ENCODE data around the gene FCN2.

The FCN2 gene

GRCh38 chr9:134889386-134890154 is 9.0 kb downstream of the FCN2 start:
- no peak for DNase-seq

- no peak for DNase-seq
These were observed 9.5 kb downstream of the FCN2 start for GRCh38 chr9:134890155-134890495.

- DNase-seq, result no peak
These were observed 10.4 kb downstream of the FCN2 start for GRCh38 chr9:134891053-134891452.

GRCh38 chr9:134891713-134892112 is 11.1 kb downstream of the FCN2 start:
- DNase-seq, result no peak

- no peak for DNase-seq
These were observed 11.6 kb downstream of the FCN2 start for GRCh38 chr9:134892221-134892620.

- DNase-seq, result no peak
These were observed 12.3 kb downstream of the FCN2 start for GRCh38 chr9:134892820-134893420.

GRCh38 chr9:134894136-134894860 is 13.7 kb downstream of the FCN2 start:
- no peak for DNase-seq

- no peak for DNase-seq
These were observed 14.5 kb downstream of the FCN2 start for GRCh38 chr9:134895097-134895496.

- DNase-seq, result peak; percentile 81
These were observed 14.9 kb downstream of the FCN2 start for GRCh38 chr9:134895567-134895907.

- peak; percentile 100 for DNase-seq
These were observed 15.6 kb downstream of the FCN2 start for GRCh38 chr9:134895908-134896833.

GRCh38 chr9:134896834-134897583 is 16.4 kb downstream of the FCN2 start:
- DNase-seq, result no peak

- no peak for DNase-seq
These were observed 17.1 kb downstream of the FCN2 start for GRCh38 chr9:134897584-134898170.

- DNase-seq, result no peak
These were observed 17.7 kb downstream of the FCN2 start for GRCh38 chr9:134898319-134898718.

GRCh38 chr9:134899168-134899567 is 18.6 kb downstream of the FCN2 start:
- no peak for DNase-seq

- DNase-seq, result no peak
These were observed 19.2 kb downstream of the FCN2 start for GRCh38 chr9:134899818-134900217.

- no peak for DNase-seq
These were observed 22.3 kb downstream of the FCN2 start for GRCh38 chr9:134902936-134903335.

GRCh38 chr9:134908524-134909309 is 28.1 kb downstream of the FCN2 start:
- DNase-seq, result no peak

GRCh38 chr9:134909511-134910481 is 29.2 kb downstream of the FCN2 start:
- DNase-seq, result no peak

- peak; percentile 28 for DNase-seq
These were observed 31.7 kb downstream of the FCN2 start for GRCh38 chr9:134912126-134912840.
